Measurements from ENCODE around the gene PLXNB3. TPM values are rescaled to one million over a fixed set of nuclear protein-coding genes. Genes with fewer than 3 reads are reported as not detected.

Gene PLXNB3
- total RNA-seq, 1 donor from 2014 or later: 1.4 TPM

GRCh38 chrX:153800746-153801145 is 36.7 kb downstream of the PLXNB3 start:
- no peak for TF ChIP-seq CTCF (conservative IDR thresholded peaks at IDR 0.05)
- Mint-ChIP-seq H3K4me1 (ENCODE audit: unreplicated experiment) (peaks cover 4% of the 10 kb centered on the region), H3K4me3 (no peak overlapping the region), H3K36me3 (no peaks in the 10 kb centered on the region), H3K27ac (no peak overlapping the region), H3K27me3 (no peaks in the 10 kb centered on the region), H3K9me3 (no peaks in the 10 kb centered on the region)
- DNase-seq (ENCODE audit: extremely low spot score, unreplicated experiment): no peak

- H3K9me3 Mint-ChIP-seq: no peaks in the 10 kb centered on the region
- H3K27ac Mint-ChIP-seq: no peak overlapping the region
- no peaks in the 10 kb centered on the region for H3K36me3 Mint-ChIP-seq
- no peaks in the 10 kb centered on the region for H3K4me1 Mint-ChIP-seq (ENCODE audit: unreplicated experiment)
- DNase-seq (ENCODE audit: extremely low spot score, unreplicated experiment): no peak
- no peak for TF ChIP-seq CTCF (conservative IDR thresholded peaks at IDR 0.05)
- H3K4me3 Mint-ChIP-seq: no peak overlapping the region
- no peaks in the 10 kb centered on the region for H3K27me3 Mint-ChIP-seq
These were observed 37.6 kb downstream of the PLXNB3 start for GRCh38 chrX:153801669-153802068.

- Mint-ChIP-seq H3K27ac (no peak overlapping the region), H3K4me1 (ENCODE audit: unreplicated experiment) (no peaks in the 10 kb centered on the region), H3K4me3 (no peak overlapping the region), H3K27me3 (no peaks in the 10 kb centered on the region), H3K36me3 (no peaks in the 10 kb centered on the region), H3K9me3 (no peaks in the 10 kb centered on the region)
- DNase-seq (ENCODE audit: extremely low spot score, unreplicated experiment): no peak
- TF ChIP-seq CTCF (conservative IDR thresholded peaks at IDR 0.05): no peak
These were observed 38.5 kb downstream of the PLXNB3 start for GRCh38 chrX:153802513-153803045.

GRCh38 chrX:153803211-153804099 is 39.4 kb downstream of the PLXNB3 start:
- Mint-ChIP-seq H3K27me3 (no peaks in the 10 kb centered on the region), H3K4me1 (ENCODE audit: unreplicated experiment) (no peaks in the 10 kb centered on the region), H3K36me3 (no peaks in the 10 kb centered on the region), H3K4me3 (no peak overlapping the region), H3K27ac (no peak overlapping the region), H3K9me3 (no peaks in the 10 kb centered on the region)
- no peak for DNase-seq (ENCODE audit: extremely low spot score, unreplicated experiment)
- TF ChIP-seq CTCF (conservative IDR thresholded peaks at IDR 0.05): no peak

- Mint-ChIP-seq H3K36me3 (no peaks in the 10 kb centered on the region), H3K4me1 (ENCODE audit: unreplicated experiment) (no peaks in the 10 kb centered on the region), H3K4me3 (no peak overlapping the region), H3K27me3 (no peaks in the 10 kb centered on the region), H3K27ac (no peak overlapping the region), H3K9me3 (no peaks in the 10 kb centered on the region)
- no peak for TF ChIP-seq CTCF (conservative IDR thresholded peaks at IDR 0.05)
- DNase-seq (ENCODE audit: extremely low spot score, unreplicated experiment): no peak
These were observed 40.1 kb downstream of the PLXNB3 start for GRCh38 chrX:153804100-153804595.
